NCI-H2107 treated with DMSO at 0.1 percent for 48 hours (cell line): ENCODE data around the gene PTBP1.

Source experiments
- DNase-seq: peaks from one replicate; lab custom pipeline; 2025; ENCODE audit not compliant: unreplicated experiment; lab: John Stamatoyannopoulos, UW

The PTBP1 gene

DNA sequence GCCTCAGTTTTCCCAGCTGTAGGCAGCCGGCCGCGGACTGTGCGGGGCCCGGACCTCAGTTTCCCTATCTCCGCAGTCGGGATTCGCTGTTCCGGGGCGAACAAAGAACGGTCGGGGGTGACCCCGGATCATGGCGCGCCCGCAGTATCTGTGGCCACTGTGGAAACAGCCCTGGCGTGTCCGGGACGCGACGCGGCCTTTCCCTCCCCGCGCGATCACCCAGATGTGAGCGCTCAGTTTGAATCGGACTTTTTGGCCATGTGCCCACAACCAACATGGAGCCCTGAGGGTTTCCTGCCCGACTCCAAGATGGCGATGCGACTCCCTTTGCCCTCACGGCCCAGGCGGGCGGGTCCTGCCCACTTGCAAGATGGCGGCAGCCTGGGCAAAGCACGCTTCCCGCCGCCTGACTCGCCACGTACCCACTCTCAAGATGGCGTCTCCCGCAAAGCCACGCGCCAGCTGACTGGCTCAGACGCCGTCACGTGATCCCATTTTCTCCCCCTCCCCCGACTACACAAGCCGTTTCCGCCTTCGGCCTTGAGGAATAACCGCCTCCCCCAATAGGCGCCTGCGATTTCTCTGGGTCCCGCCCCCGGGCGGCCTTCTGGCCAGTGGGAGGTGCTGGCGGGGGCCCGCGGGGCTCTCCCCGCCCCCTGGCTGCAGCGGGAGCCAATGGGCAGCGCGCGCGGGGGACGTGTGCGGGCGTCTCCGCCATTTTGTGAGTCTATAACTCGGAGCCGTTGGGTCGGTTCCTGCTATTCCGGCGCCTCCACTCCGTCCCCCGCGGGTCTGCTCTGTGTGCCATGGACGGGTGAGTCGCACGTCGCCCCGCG, at the start of gene PTBP1:
TSS of gene PTBP1 (plus strand) at position 761 of the 836 bp plus-strand sequence. CDS start at position 807, 46 bp downstream.
- DNase-seq = peak; percentile 98

GRCh38 chr19:748274-748598, 49.0 kb upstream of the PTBP1 start:
- DNase-seq = no peak

DNA sequence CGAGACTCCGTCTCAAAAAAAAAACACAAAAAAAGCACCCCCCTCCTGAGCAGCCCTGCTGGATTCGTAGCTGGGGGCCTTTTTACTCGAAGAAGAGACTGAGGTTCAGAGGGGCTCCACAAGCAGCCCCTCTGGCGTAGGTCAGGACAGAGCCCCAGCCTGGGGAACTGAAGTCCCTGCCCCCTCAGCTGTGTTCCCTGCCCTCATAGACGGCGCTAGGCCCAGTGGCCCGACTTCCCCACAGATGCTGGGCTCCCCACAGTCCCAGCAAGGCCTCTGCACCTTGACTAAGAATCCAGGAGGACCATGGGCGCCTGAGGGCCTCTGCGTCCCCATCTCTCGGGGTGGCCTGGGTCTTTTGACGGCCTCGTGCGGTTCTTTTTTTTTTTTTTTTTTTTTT, 47.4 kb upstream of the PTBP1 start:
- no peak for DNase-seq

DNA sequence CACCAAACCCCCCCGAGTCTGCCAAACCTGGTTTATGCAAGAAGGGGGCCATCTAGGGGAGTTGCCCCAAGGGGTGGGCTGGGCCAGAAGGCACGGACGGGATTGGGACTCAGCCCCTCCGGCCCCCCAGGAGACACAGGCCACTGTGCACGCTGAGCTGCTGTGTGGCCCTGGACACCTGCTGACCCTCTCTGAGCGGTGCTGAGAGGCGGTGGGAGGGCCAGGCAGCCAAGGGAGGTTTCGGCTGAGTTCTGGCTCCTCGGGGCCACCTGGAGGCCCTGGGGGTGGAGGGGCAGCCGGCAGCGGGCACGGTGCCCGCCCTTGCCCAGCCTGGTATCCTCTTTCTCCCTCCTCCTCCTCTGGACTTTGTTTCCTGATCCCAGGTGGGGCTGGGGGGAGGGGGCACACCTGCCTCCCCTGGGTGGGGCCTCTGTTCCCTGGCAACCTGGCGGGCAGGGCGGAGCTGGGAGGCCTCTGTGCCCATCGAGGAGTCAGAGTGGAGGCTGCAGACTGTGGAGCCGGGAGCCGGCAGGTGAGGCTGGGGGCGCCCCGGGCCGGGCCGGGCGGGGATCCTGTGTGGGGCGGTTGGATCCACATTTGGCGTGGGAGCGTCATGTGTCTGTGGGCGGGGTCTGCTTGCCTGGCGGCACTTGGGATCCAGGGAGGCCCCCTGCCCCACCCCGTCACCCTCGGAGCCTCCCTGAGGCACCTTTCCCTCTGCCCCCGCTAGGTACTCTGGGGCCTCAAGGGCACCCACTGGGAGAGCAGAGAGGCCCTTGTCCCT, 46.4 kb upstream of the PTBP1 start, which contains the start of gene MISP:
TSS of gene MISP (plus strand) at position 473 of the 784 bp plus-strand sequence. CDS start 5,835 bp downstream, outside the sequence.
- DNase-seq = peak; percentile 89

- DNase-seq = no peak
Observed at GRCh38 chr19:751501-752341, 45.5 kb upstream of the PTBP1 start.

- peak; percentile 18 for DNase-seq
Observed at GRCh38 chr19:752652-753517, 44.4 kb upstream of the PTBP1 start.

GRCh38 chr19:754530-754929, 42.7 kb upstream of the PTBP1 start:
- no peak for DNase-seq

GRCh38 chr19:755063-755462, 42.2 kb upstream of the PTBP1 start:
- DNase-seq = no peak

DNA sequence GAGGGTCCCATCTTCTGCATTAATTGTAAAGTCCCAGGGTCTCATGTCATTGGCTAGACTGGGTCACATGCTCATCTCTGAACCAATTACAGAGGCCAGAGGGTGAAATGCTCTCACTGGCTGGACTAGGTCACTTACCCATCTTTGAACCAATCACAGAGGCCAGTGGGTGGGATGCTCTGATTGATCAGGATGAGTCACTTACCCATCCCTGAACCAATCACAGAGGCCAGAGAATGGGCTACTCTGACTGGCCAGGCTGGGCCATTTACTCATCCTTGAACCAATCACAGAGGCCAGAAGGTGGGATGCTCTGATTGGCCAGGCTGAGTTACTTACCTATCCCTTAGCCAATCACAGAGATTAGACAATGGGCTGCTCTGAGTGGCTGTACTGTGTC, 41.0 kb upstream of the PTBP1 start:
- no peak for DNase-seq

DNA sequence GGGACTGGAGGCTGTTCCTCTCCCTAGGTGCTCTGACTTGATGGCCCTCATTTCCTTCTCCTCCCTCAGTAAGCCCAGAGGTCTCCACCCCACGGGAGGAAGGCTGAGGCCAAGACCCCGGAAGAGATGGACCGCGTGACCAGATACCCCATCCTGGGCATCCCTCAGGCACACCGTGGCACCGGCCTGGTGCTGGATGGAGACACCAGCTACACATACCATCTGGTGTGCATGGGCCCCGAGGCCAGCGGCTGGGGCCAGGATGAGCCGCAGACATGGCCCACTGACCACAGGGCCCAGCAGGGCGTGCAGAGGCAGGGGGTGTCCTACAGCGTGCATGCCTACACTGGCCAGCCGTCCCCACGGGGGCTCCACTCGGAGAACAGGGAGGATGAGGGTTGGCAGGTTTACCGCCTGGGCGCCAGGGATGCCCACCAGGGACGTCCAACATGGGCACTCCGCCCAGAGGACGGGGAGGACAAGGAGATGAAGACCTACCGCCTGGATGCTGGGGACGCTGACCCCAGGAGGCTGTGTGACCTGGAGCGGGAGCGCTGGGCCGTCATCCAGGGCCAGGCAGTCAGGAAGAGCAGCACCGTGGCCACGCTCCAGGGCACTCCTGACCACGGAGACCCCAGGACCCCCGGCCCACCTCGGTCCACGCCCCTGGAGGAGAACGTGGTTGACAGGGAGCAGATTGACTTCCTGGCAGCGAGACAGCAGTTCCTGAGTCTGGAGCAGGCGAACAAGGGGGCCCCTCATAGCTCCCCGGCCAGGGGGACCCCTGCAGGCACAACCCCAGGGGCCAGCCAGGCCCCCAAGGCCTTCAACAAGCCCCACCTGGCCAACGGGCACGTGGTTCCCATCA, 40.2 kb upstream of the PTBP1 start:
- no peak for DNase-seq

DNA sequence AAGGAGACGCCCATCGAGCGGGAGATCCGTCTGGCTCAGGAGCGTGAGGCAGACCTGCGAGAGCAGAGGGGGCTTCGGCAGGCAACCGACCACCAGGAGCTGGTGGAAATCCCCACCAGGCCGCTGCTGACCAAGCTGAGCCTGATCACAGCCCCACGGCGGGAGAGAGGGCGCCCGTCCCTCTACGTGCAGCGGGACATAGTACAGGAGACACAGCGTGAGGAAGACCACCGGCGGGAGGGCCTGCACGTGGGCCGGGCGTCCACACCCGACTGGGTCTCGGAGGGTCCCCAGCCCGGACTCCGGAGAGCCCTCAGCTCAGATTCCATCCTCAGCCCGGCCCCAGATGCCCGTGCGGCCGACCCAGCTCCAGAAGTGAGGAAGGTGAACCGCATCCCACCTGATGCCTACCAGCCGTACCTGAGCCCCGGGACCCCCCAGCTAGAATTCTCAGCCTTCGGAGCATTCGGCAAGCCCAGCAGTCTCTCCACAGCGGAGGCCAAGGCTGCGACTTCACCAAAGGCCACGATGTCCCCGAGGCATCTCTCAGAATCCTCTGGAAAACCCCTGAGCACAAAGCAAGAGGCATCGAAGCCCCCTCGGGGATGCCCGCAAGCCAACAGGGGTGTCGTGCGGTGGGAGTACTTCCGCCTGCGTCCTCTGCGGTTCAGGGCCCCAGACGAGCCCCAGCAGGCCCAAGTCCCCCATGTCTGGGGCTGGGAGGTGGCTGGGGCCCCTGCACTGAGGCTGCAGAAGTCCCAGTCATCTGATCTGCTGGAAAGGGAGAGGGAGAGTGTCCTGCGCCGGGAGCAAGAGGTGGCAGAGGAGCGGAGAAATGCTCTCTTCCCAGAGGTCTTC, 39.2 kb upstream of the PTBP1 start:
- DNase-seq = no peak

DNA sequence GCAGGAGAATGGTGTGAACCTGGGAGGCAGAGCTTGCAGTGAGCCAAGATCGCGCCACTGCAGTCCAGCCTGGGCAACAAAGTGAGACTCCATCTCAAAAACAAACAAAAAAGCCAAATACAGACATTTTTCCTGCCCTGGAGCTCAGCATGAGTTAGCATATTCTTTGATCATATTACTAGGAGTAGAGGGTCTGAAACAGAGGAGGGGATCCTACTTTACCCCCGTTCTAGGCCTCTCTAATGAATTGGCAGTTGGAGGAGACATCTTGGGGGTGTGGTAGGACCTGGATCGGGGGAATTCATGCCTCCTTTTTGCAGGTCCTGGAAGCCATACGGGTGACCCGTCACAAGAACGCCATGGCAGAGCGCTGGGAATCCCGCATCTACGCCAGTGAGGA, 34.1 kb upstream of the PTBP1 start:
- DNase-seq = no peak

GRCh38 chr19:763869-764268, 33.4 kb upstream of the PTBP1 start:
- DNase-seq = no peak

DNA sequence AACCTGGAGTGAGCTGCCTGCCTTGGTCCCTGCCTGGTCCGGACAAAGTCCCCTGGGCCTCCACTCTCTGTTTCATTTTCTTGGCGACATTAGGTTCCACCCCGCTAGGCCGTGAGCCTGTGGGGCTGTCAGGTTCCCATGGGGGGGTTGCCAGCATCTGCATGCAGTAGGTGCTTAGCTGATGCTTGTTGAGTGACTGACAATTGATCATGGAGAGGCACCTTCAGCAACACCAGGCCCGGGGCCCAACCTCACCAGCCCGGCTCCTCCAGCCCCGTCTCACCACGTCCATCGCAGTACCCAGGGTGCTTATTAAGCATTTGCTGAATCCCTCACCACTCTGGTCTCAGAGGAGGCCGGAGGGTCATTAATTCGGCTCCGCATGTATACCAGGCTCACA, 33.0 kb upstream of the PTBP1 start:
- no peak for DNase-seq

GRCh38 chr19:765179-765738, 32.0 kb upstream of the PTBP1 start:
- DNase-seq = no peak

GRCh38 chr19:768424-768823, 28.8 kb upstream of the PTBP1 start:
- DNase-seq = no peak

DNA sequence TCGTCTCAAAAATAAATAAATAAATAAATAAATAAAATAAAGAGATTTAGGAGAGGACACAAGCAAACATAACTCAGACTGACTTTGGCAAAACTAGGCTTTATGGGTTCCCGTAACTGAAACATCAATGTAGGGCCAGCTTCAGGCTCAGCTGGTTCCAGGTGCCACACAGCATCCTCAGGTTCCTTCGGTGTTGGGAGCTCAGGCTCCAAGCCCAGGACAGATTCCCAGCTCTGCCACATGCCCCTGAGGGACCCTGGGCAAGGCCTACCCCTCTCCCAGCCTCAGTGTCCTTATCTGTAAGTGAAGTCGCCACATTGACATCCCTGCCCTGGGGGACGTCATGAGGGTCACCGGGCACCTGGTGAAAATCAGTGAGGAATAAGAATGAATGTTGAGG, 27.6 kb upstream of the PTBP1 start:
- DNase-seq = no peak

DNA sequence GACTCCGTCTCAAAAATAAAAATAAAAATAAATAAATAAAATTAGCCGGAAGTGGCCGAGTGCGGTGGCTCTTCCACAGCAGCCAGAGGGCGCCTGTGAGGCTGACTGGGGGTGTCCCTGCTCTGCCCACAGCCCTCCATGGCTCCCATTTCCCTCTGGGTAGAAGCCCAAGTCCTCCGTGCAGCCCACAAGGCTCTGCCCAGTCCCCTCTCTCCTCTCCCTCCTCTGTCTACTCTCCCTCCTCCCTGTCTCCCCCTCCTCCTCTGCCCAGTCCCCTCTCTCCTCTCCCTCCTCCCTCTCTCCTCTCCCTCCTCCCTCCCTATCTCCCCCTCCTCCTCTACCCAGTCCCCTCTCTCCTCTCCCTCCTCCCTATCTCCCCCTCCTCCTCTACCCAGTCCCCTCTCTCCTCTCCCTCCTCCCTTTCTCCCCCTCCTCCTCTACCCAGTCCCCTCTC, 25.9 kb upstream of the PTBP1 start:
- no peak for DNase-seq
